ENCODE data around the gene VRK1.
"Not testable (repeated sequence)": the region's sequence is repeated elsewhere in the genome, so short reads cannot be mapped to it uniquely, and the experiment has no call there.

Gene VRK1

GRCh38 chr14:96796851-96797581 lies at the start of gene VRK1:
TSS of gene VRK1 (plus strand) at chr14:96797382. CDS start at chr14:96833472, 36,090 bp downstream.
- DNase-seq (ENCODE audit: low read depth): peak; percentile 93

DNA sequence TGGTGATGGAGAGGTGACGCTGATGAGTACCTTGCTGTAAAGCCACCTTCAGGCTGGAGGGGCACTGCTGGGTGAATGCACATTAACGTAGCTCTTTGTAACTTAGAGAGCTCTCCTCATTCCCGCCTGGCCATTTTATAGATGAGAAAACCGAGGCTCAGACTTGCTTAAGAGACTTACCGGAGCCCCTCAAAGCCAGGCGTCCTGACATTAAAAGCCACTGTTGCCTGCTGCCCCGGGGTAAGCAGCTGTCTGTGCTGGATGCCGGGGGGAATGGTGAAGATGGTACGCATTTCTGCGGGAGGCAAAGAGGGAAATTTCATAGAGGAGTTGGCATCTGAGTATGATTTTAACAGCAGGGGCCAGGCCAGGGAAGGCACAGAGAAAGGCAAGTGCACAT lies 49.6 kb upstream of the VRK1 start:
- DNase-seq (ENCODE audit: low read depth): no peak

- DNase-seq (ENCODE audit: low read depth): no peak
Measured at GRCh38 chr14:96748362-96748761, 48.8 kb upstream of the VRK1 start.

DNA sequence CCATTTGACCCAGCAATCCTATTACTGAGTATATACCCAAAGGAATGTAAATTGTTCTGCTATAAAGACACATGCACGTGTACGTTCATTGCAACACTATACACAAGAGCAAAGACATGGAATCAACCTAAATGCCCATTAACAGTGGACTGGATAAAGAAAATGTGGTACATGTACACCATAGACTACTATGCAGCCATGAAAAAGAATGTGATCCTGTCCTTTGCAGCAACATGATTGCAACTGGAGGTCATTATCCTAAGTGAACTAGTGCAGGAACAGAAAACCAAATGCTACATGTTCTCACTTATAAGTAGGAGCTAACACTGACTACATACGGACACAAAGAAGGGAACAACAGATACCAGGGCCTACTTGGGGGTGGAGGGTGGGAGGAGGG lies 45.7 kb upstream of the VRK1 start:
- DNase-seq (ENCODE audit: low read depth): no peak

DNA sequence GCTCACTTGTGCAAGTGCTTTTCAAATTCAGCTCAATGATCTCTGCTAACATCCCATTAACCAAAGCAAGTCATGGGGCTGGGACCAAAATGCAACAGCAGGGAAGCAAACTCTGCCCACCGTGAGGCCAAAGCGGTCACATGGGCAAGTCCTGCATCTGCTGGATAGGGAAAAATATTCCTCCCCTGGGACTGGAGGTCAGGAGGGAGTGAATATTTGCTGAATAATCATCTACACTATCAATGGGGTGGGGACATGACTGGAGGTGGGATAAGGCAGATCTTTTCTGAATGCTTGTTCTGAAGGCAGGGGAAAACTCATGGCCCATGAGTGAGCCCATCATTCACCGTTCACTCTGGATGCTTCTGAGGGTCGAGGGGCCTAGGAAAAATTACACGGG lies 45.1 kb upstream of the VRK1 start:
- DNase-seq (ENCODE audit: low read depth): no peak

DNA sequence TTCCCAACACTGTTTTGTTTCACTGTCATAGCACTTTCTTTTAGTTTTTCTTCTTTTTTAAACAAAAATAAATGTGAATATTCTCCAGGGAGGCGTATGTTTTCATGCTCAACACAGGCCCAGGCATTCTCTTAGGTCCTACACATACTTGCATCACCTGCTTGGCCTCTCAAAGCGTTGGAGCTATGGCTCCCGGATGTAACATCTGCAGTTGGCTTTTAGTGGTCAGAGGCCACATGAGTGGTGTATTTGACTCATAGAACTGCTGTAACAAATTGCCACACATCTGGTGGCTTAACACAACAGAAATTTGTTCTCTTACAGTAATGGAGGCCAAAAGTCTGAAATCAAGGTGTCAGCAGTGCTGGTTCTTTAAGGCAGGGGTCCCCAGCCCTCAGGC lies 44.6 kb upstream of the VRK1 start:
- no peak for DNase-seq (ENCODE audit: low read depth)

DNA sequence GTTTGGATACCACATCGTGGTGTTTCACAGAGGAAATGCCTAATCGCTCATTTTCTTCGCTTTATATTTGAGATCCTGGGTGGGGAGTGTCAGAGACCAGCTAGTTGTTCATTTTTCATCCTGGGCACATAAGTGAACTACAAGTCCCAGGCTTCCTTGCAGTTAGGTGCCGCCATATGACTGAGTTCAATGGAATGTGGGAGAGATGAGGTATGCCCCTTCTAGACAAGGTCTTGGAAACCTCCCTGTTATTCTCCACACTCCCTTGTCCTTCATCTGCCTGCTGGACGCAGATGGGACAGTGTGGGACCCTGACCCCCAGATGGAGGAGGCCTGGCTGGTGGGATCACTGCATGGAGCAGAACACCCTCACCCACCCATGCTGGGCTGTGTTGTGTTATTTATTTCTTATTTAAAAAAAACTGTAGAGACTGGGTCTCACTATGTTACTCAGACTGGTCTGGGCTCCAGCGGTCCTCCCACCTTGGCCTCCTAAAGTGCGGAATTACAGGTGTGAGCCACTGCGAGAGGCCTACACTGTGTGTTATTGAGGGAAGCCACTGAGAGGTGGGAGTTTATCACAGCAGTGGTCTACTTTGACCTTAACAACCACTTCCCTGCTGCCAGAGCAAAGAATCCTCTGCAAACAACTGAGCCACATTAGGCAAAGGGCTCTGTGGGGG lies 42.9 kb upstream of the VRK1 start:
- no peak for DNase-seq (ENCODE audit: low read depth)

- DNase-seq (ENCODE audit: low read depth): no peak
Measured at GRCh38 chr14:96754845-96755184, 42.4 kb upstream of the VRK1 start.

GRCh38 chr14:96756745-96757144 lies 40.4 kb upstream of the VRK1 start:
- no peak for DNase-seq (ENCODE audit: low read depth)

- DNase-seq (ENCODE audit: low read depth): no peak
Measured at GRCh38 chr14:96757456-96757855, 39.7 kb upstream of the VRK1 start.

- DNase-seq (ENCODE audit: low read depth): no peak
Measured at GRCh38 chr14:96761066-96761465, 36.1 kb upstream of the VRK1 start.

DNA sequence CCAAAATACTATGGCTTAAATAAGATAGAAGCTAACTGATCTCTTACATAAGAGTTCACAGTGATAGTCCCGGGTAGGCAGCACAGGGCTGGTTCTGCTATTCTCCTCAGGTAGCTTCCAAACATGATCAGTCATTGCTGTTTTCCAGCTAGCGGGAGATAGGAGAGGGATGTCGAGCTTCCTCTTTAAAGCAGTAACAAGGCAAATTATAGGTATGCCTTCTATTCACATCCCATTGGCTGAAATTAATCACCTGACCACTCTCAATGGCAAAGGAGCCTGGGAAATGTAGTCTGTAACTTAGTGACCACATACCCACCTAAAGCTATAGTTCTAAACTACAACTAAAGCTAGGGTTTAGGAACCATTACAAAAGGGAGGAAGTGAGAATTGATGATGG lies 34.5 kb upstream of the VRK1 start:
- DNase-seq (ENCODE audit: low read depth): no peak

DNA sequence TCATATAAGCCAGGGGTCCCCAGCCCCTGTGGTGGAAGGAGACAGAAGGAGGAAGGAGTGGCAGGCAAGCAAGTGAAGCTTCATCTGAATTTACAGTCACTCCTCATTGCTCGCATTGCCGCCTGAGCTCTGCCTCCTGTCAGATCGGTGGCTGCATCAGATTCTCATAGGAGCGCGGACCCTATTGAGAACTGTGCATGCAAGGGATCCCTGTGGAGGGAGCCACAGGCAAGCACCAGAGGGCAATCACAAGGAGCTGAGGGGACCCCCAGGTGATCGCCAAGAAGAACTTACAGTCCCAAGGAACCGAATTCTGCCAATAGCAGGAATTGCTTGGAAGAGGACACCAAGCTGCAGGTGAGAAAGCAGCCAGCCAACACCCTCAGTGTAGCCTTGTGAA lies 33.2 kb upstream of the VRK1 start:
- no peak for DNase-seq (ENCODE audit: low read depth)

GRCh38 chr14:96765205-96765604 lies 32.0 kb upstream of the VRK1 start:
- not testable (repeated sequence) for DNase-seq (ENCODE audit: low read depth)

GRCh38 chr14:96772929-96773328 lies 24.3 kb upstream of the VRK1 start:
- no peak for DNase-seq (ENCODE audit: low read depth)

DNA sequence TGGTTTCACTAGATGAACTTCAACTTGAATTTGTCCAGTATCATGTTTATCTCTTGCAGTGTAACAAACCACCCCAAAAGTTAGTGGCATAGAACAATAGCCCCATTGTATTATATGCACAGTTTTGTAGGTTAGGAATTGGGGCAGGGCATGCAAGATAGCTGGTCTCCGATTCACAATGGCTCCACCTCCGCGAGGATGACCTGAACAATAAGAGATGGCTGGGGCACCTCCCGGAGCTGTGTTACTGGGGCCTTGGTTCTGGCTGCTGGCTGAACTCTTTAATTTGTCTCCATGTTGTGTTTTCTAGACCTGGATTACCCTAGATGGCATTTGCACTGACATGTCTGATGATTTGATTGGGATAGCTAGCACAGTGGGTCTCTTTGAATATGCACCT lies 20.4 kb upstream of the VRK1 start:
- DNase-seq (ENCODE audit: low read depth): no peak

GRCh38 chr14:96780500-96780899 lies 16.7 kb upstream of the VRK1 start:
- DNase-seq (ENCODE audit: low read depth): no peak

GRCh38 chr14:96781371-96781770 lies 15.8 kb upstream of the VRK1 start:
- no peak for DNase-seq (ENCODE audit: low read depth)

GRCh38 chr14:96782436-96782835 lies 14.7 kb upstream of the VRK1 start:
- no peak for DNase-seq (ENCODE audit: low read depth)

DNA sequence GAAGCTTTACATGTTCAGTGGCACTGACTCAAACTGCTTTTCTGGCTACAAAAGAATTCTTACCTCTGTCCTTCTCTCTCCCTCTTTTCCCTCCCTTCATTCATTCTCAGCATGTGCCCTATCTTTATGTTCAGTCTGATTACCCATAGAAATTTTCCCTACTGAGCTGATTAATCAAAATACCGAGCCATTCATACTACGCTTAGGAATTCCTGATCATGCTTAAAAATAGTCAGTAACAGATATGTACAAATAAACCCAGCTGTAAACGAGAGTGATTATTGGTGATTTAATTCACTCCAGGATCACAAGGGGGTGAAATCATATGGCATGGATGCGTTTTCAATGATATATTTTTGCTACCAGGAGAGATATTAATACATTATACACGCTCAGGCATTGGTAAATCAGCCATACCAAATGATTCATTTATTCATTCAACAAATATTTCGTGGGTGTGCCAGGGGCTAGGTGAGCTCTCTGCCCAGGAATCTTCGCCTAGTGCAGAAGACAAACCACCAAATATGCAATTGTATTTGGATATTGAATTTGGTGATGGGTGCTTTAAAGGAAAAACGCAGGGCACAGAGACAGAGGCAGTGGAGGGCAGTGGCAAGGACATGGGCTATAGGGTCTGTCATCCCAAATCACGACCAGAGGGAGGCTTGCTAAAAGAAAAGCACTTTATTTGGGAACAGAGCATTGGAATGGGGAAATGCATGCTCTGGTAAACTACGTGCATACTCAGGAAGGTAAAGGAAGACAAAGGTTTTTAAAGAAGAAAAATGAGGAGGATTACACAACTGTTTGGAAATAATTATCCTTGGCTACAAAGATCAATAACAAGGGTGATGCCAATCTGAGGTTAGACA lies 13.9 kb upstream of the VRK1 start:
- no peak for DNase-seq (ENCODE audit: low read depth)

GRCh38 chr14:96783915-96784224 lies 13.3 kb upstream of the VRK1 start:
- DNase-seq (ENCODE audit: low read depth): no peak

- no peak for DNase-seq (ENCODE audit: low read depth)
Measured at GRCh38 chr14:96790186-96790585, 7.0 kb upstream of the VRK1 start.

DNA sequence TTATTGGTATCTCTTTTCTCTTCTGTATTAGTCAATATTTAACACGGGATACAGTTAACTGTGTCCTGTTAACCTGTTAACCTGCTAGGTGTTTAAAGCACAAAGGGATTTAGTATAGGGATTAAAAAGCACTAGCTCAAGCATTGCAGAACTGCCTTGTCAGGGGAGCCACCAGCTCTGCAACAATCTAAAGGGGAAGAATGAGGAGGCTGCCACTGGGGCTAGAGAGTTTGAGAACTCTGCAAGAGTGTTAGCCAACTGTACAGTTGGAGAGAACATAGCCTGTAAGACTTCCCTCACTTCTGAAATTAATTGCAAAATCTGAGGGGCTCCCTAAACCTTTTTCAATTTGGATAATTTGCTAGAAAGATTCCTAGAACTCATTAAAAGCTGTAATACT lies 6.5 kb upstream of the VRK1 start:
- DNase-seq (ENCODE audit: low read depth): no peak
